Measurements from ENCODE around the gene EPS8L3.
"Not testable (repeated sequence)": the region's sequence is repeated elsewhere in the genome, so short reads cannot be mapped to it uniquely, and the experiment has no call there.

The EPS8L3 gene

GRCh38 chr1:109730666-109731065 is 33.1 kb downstream of the EPS8L3 start:
- no peak for ATAC-seq

GRCh38 chr1:109728870-109729269 is 34.9 kb downstream of the EPS8L3 start:
- no peak for ATAC-seq

- no peak for ATAC-seq
Measured at GRCh38 chr1:109726728-109727373, 36.9 kb downstream of the EPS8L3 start.

GRCh38 chr1:109726007-109726406 is 37.7 kb downstream of the EPS8L3 start:
- no peak for ATAC-seq

GRCh38 chr1:109725510-109725909 is 38.2 kb downstream of the EPS8L3 start:
- ATAC-seq, result no peak

- no peak for ATAC-seq
Measured at GRCh38 chr1:109724933-109725332, 38.8 kb downstream of the EPS8L3 start.

GRCh38 chr1:109722908-109723691 is 40.6 kb downstream of the EPS8L3 start:
- ATAC-seq, result no peak

- no peak for ATAC-seq
Measured at GRCh38 chr1:109721971-109722370, 41.8 kb downstream of the EPS8L3 start.

GRCh38 chr1:109721042-109721441 is 42.7 kb downstream of the EPS8L3 start:
- no peak for ATAC-seq

- peak; percentile 63 to 79 for ATAC-seq
Measured at GRCh38 chr1:109719337-109719837, 44.3 kb downstream of the EPS8L3 start.

- no peak for ATAC-seq
Measured at GRCh38 chr1:109718495-109718894, 45.2 kb downstream of the EPS8L3 start.

- no peak for ATAC-seq
Measured at GRCh38 chr1:109717729-109718128, 46.0 kb downstream of the EPS8L3 start.

- no peak for ATAC-seq
Measured at GRCh38 chr1:109716570-109717090, 47.1 kb downstream of the EPS8L3 start.

GRCh38 chr1:109716121-109716520 is 47.6 kb downstream of the EPS8L3 start:
- no peak for ATAC-seq

GRCh38 chr1:109714661-109715372 is 48.9 kb downstream of the EPS8L3 start:
- ATAC-seq, result no peak

GRCh38 chr1:109713636-109714035 is 50.1 kb downstream of the EPS8L3 start:
- no peak for ATAC-seq

GRCh38 chr1:109712321-109712864 is 51.3 kb downstream of the EPS8L3 start:
- no peak for ATAC-seq

GRCh38 chr1:109711593-109712320 is 52.0 kb downstream of the EPS8L3 start, which contains the start of gene GSTM5:
GSTM5 (plus strand) TSS chr1:109712251; CDS start chr1:109712313, 62 bp downstream.
- ATAC-seq, result not testable (repeated sequence)

- not testable (repeated sequence) for ATAC-seq
Measured at GRCh38 chr1:109709822-109710221, 53.9 kb downstream of the EPS8L3 start.

GRCh38 chr1:109708949-109709348 is 54.8 kb downstream of the EPS8L3 start:
- ATAC-seq, result not testable (repeated sequence)

GRCh38 chr1:109705411-109705810 is 58.3 kb downstream of the EPS8L3 start:
- ATAC-seq, result no peak

- no peak for ATAC-seq
Measured at GRCh38 chr1:109704173-109704572, 59.5 kb downstream of the EPS8L3 start.
